GM21737 (cell line): ENCODE measurements around the gene SEC61B.

ENCODE experiments used
- ATAC-seq: cut with Tn5 transposase; IDR thresholded peaks from one replicate; pipeline ENCODE4 v1.9.1; 2021; ENCODE audit warnings: mild to moderate bottlenecking, moderate library complexity; ENCODE audit not compliant: unreplicated experiment

SEC61B gene

GRCh38 chr9:99266255-99267023 lies 44.4 kb downstream of the SEC61B start:
- ATAC-seq: peak; percentile 60

- ATAC-seq: no peak
Observed at GRCh38 chr9:99269416-99269815, 47.3 kb downstream of the SEC61B start.

GRCh38 chr9:99270491-99270890 lies 48.4 kb downstream of the SEC61B start:
- no peak for ATAC-seq

GRCh38 chr9:99272836-99273235 lies 50.8 kb downstream of the SEC61B start:
- ATAC-seq: no peak

- ATAC-seq: no peak
Observed at GRCh38 chr9:99274016-99274415, 51.9 kb downstream of the SEC61B start.

- ATAC-seq: no peak
Observed at GRCh38 chr9:99274495-99274894, 52.4 kb downstream of the SEC61B start.
